Measurements from ENCODE around the gene OR4A47.
"Not testable (repeated sequence)": the region's sequence is repeated elsewhere in the genome, so short reads cannot be mapped to it uniquely, and the experiment has no call there.

OR4A47 gene

GRCh38 chr11:48488493-48488892 is at the start of gene OR4A47:
Gene OR4A47, plus strand, starts transcription at chr11:48488793. Its CDS starts 0 bp downstream, at chr11:48488793.
- not testable (repeated sequence) for H3K9ac ChIP-seq (ENCODE audit: low read depth in 1 of 2, low read length in 2 of 2); H3K4me3 ChIP-seq (ENCODE audit: low read depth in 1 of 2, low read length in 2 of 2); H3K4me1 ChIP-seq (ENCODE audit: control insufficient read depth in 1 of 2, insufficient read depth in 2 of 2, low read length in 2 of 2); H3K36me3 ChIP-seq (ENCODE audit: control insufficient read depth in 1 of 2, insufficient read depth in 2 of 2, low read length in 2 of 2); H3K27ac ChIP-seq (ENCODE audit: low read depth, low read length); H3K27me3 ChIP-seq (ENCODE audit: control insufficient read depth in 1 of 2, insufficient read depth in 2 of 2, low read length in 2 of 2); H3K9me3 ChIP-seq (ENCODE audit: control insufficient read depth in 1 of 2, low read length in 2 of 2)

- H3K9me3 ChIP-seq (ENCODE audit: control insufficient read depth in 1 of 2, low read length in 2 of 2), result peaks cover 0 to 10% of the 10 kb centered on the region in 2 donors
- not testable (repeated sequence) for H3K36me3 ChIP-seq (ENCODE audit: control insufficient read depth in 1 of 2, insufficient read depth in 2 of 2, low read length in 2 of 2); H3K9ac ChIP-seq (ENCODE audit: low read depth in 1 of 2, low read length in 2 of 2); H3K4me1 ChIP-seq (ENCODE audit: control insufficient read depth in 1 of 2, insufficient read depth in 2 of 2, low read length in 2 of 2); H3K27ac ChIP-seq (ENCODE audit: low read depth, low read length); H3K4me3 ChIP-seq (ENCODE audit: low read depth in 1 of 2, low read length in 2 of 2); H3K27me3 ChIP-seq (ENCODE audit: control insufficient read depth in 1 of 2, insufficient read depth in 2 of 2, low read length in 2 of 2)
Observed at GRCh38 chr11:48455909-48456308, 32.7 kb upstream of the OR4A47 start.

GRCh38 chr11:48473966-48474365 is 14.6 kb upstream of the OR4A47 start:
- H3K27me3 ChIP-seq (ENCODE audit: control insufficient read depth in 1 of 2, insufficient read depth in 2 of 2, low read length in 2 of 2); H3K4me3 ChIP-seq (ENCODE audit: low read depth in 1 of 2, low read length in 2 of 2); H3K4me1 ChIP-seq (ENCODE audit: control insufficient read depth in 1 of 2, insufficient read depth in 2 of 2, low read length in 2 of 2); H3K9ac ChIP-seq (ENCODE audit: low read depth in 1 of 2, low read length in 2 of 2); H3K27ac ChIP-seq (ENCODE audit: low read depth, low read length); H3K36me3 ChIP-seq (ENCODE audit: control insufficient read depth in 1 of 2, insufficient read depth in 2 of 2, low read length in 2 of 2): not testable (repeated sequence)
- H3K9me3 ChIP-seq (ENCODE audit: control insufficient read depth in 1 of 2, low read length in 2 of 2), result peaks cover 0 to 10% of the 10 kb centered on the region in 2 donors

- not testable (repeated sequence) for H3K4me3 ChIP-seq (ENCODE audit: low read depth in 1 of 2, low read length in 2 of 2); H3K36me3 ChIP-seq (ENCODE audit: control insufficient read depth in 1 of 2, insufficient read depth in 2 of 2, low read length in 2 of 2); H3K9ac ChIP-seq (ENCODE audit: low read depth in 1 of 2, low read length in 2 of 2); H3K4me1 ChIP-seq (ENCODE audit: control insufficient read depth in 1 of 2, insufficient read depth in 2 of 2, low read length in 2 of 2); H3K27ac ChIP-seq (ENCODE audit: low read depth, low read length); H3K27me3 ChIP-seq (ENCODE audit: control insufficient read depth in 1 of 2, insufficient read depth in 2 of 2, low read length in 2 of 2)
- peaks cover 0 to 10% of the 10 kb centered on the region in 2 donors for H3K9me3 ChIP-seq (ENCODE audit: control insufficient read depth in 1 of 2, low read length in 2 of 2)
Observed at GRCh38 chr11:48474703-48475102, 13.9 kb upstream of the OR4A47 start.

GRCh38 chr11:48506169-48506568 is 17.6 kb downstream of the OR4A47 start:
- not testable (repeated sequence) for H3K4me3 ChIP-seq (ENCODE audit: low read depth in 1 of 2, low read length in 2 of 2); H3K27me3 ChIP-seq (ENCODE audit: control insufficient read depth in 1 of 2, insufficient read depth in 2 of 2, low read length in 2 of 2); H3K9ac ChIP-seq (ENCODE audit: low read depth in 1 of 2, low read length in 2 of 2); H3K36me3 ChIP-seq (ENCODE audit: control insufficient read depth in 1 of 2, insufficient read depth in 2 of 2, low read length in 2 of 2); H3K27ac ChIP-seq (ENCODE audit: low read depth, low read length); H3K4me1 ChIP-seq (ENCODE audit: control insufficient read depth in 1 of 2, insufficient read depth in 2 of 2, low read length in 2 of 2); H3K9me3 ChIP-seq (ENCODE audit: control insufficient read depth in 1 of 2, low read length in 2 of 2)

GRCh38 chr11:48538991-48539390 is 50.4 kb downstream of the OR4A47 start:
- H3K27ac ChIP-seq (ENCODE audit: low read depth, low read length), result no peak overlapping the region
- H3K27me3 ChIP-seq (ENCODE audit: control insufficient read depth in 1 of 2, insufficient read depth in 2 of 2, low read length in 2 of 2), result no peaks in the 10 kb centered on the region
- H3K4me1 ChIP-seq (ENCODE audit: control insufficient read depth in 1 of 2, insufficient read depth in 2 of 2, low read length in 2 of 2), result no peaks in the 10 kb centered on the region
- no peak overlapping the region for H3K4me3 ChIP-seq (ENCODE audit: low read depth in 1 of 2, low read length in 2 of 2)
- H3K9ac ChIP-seq (ENCODE audit: low read depth in 1 of 2, low read length in 2 of 2), result no peak overlapping the region
- no peaks in the 10 kb centered on the region for H3K36me3 ChIP-seq (ENCODE audit: control insufficient read depth in 1 of 2, insufficient read depth in 2 of 2, low read length in 2 of 2)
- peaks cover 8 to 11% of the 10 kb centered on the region in 2 donors for H3K9me3 ChIP-seq (ENCODE audit: control insufficient read depth in 1 of 2, low read length in 2 of 2)

All from duodenal mucosa (tissue), 2 donors.